Glutamatergic neuron (in vitro differentiated cells): ENCODE results near the gene MRPL21. TPM values are rescaled to one million over a fixed set of nuclear protein-coding genes. Genes with fewer than 3 reads are reported as not detected.

Experiments used
- DNase-seq: peaks from one replicate; pipeline ENCODE4 v3.0.0; 2022
- H3K27ac Mint-ChIP-seq: one replicate; pipeline ENCODE4 v1.8.0; 2020; ENCODE audit warnings: mild to moderate bottlenecking, mixed read lengths, inconsistent platforms; ENCODE audit not compliant: unreplicated experiment
- H3K27me3 Mint-ChIP-seq: one replicate; pipeline ENCODE4 v1.8.0; 2020; ENCODE audit warnings: mild to moderate bottlenecking, moderate library complexity, mixed read lengths, inconsistent platforms; ENCODE audit not compliant: unreplicated experiment
- H3K36me3 Mint-ChIP-seq: one replicate; pipeline ENCODE4 v1.8.0; 2020; ENCODE audit warnings: mild to moderate bottlenecking, mixed read lengths, inconsistent platforms; ENCODE audit not compliant: unreplicated experiment
- H3K4me1 Mint-ChIP-seq: one replicate; pipeline ENCODE4 v1.8.0; 2020; ENCODE audit warnings: mild to moderate bottlenecking, low read depth, mixed read lengths, inconsistent platforms; ENCODE audit not compliant: unreplicated experiment
- H3K4me3 Mint-ChIP-seq: one replicate; pipeline ENCODE4 v1.8.0; 2020; ENCODE audit warnings: mild to moderate bottlenecking, mixed read lengths, inconsistent platforms; ENCODE audit not compliant: unreplicated experiment
- H3K9me3 Mint-ChIP-seq: one replicate; pipeline ENCODE4 v1.8.0; 2020; ENCODE audit warnings: mild to moderate bottlenecking, moderate library complexity, mixed read lengths, inconsistent platforms; ENCODE audit not compliant: unreplicated experiment
- total RNA-seq: library from RNA; stranded (reverse); fragmentation: NEBNext Ultra II Directional; extraction: Animal tissue kit (Norgen Biotek cat#: 25700); gene quantifications from one replicate; pipeline ENCODE4 v1.2.1, GENCODE V29; 2021; ENCODE audit not compliant: unreplicated experiment
- TF ChIP-seq, protein P1 (sequence below): fragments of 200-600 bp; sonication (generic); IDR thresholded peaks from one replicate; pipeline ENCODE4 v1.5.0; 2021; ENCODE audit not compliant: partially characterized antibody, unreplicated experiment

The MRPL21 gene
- total RNA-seq, 1 donor from 2014 or later, result 54.3 TPM

DNA sequence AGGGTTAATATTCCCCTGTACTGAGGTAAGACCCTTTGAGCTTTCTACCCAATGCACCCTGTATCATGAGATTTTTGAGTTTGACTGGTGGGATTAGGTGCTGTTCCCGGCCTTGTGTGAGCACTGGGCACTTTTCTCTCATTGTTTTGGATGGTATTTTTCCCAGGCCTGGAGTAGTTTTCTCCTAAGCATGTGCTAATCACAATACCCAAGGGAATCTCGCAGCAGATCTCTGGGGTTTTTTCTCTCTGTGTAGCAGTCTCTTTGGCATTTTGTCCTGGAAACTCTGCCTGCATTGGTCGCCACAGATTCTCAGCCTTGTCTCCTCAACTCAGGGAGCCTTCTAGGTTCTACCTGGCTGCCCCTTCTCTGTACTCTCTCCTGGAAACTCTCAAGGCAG lies 20.0 kb upstream of the MRPL21 start:
- Mint-ChIP-seq H3K36me3 (peaks cover 39% of the 10 kb centered on the region), H3K27ac (no peak overlapping the region), H3K27me3 (no peaks in the 10 kb centered on the region), H3K4me3 (no peak overlapping the region), H3K4me1 (peaks cover 4% of the 10 kb centered on the region), H3K9me3 (peaks cover 7% of the 10 kb centered on the region)
- DNase-seq, result no peak
- TF ChIP-seq, protein P1, sequence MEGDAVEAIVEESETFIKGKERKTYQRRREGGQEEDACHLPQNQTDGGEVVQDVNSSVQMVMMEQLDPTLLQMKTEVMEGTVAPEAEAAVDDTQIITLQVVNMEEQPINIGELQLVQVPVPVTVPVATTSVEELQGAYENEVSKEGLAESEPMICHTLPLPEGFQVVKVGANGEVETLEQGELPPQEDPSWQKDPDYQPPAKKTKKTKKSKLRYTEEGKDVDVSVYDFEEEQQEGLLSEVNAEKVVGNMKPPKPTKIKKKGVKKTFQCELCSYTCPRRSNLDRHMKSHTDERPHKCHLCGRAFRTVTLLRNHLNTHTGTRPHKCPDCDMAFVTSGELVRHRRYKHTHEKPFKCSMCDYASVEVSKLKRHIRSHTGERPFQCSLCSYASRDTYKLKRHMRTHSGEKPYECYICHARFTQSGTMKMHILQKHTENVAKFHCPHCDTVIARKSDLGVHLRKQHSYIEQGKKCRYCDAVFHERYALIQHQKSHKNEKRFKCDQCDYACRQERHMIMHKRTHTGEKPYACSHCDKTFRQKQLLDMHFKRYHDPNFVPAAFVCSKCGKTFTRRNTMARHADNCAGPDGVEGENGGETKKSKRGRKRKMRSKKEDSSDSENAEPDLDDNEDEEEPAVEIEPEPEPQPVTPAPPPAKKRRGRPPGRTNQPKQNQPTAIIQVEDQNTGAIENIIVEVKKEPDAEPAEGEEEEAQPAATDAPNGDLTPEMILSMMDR, result no peak

DNA sequence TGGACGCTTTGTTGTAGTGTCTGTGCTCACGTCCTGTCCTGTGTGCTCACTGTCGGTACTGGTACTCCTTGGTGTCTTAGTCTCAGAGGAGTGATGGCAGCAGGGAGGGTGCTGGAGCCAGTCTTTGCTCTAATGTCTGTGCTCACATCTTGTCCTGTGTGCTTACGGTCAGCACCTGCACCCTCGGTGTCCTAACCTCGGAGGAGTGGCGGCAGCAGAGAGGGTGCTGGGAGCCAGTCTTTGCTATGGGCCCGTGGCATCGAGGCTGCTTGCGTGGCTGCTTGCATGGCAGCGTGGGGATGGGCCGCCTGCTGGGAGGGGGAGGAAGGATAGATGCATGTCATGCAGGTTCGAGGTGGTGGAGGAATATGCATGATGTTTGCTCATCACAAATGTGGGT lies 12.8 kb upstream of the MRPL21 start:
- Mint-ChIP-seq H3K36me3 (no peaks in the 10 kb centered on the region), H3K4me3 (no peak overlapping the region), H3K27ac (no peak overlapping the region), H3K27me3 (no peaks in the 10 kb centered on the region), H3K9me3 (no peaks in the 10 kb centered on the region), H3K4me1 (no peaks in the 10 kb centered on the region)
- TF ChIP-seq, protein P1, result no peak
- DNase-seq, result no peak

DNA sequence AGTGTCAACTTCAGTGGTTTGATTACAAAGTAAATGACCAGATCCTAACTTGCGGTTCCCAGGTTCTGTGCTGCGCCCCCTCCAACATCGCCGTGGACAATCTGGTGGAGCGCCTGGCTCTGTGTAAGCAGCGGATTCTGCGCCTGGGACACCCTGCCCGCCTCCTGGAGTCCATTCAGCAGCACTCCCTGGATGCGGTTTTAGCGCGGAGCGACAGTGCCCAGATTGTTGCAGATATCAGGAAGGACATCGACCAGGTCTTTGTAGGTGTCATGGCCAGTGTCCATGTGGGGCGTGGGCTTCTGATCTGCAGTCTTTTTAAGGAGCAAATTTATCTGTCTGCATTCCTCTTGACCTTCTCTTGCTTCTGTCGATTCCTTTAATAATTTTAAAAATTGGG lies 11.1 kb upstream of the MRPL21 start:
- Mint-ChIP-seq H3K27me3 (no peaks in the 10 kb centered on the region), H3K36me3 (no peaks in the 10 kb centered on the region)

DNA sequence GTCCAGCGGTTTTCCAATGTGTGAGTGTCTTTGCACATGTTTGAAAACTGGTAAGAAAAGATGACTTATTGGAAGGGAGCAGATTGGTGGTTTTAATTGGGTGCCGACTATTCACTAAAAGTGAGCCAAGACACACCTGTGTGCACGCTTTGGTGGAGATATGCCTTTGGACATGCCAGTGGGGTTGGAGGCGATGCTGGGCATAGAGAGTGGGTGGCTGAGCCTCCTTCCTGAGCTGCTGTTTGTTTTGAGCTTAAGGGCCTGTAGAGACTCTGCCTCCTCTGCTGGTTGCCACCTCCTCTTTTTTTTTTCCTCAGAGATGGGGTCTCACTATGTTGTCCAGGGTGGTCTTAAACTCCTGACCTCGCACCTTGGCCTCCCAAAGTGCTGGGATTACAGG lies 9.6 kb upstream of the MRPL21 start:
- Mint-ChIP-seq H3K4me1 (no peaks in the 10 kb centered on the region), H3K27ac (no peak overlapping the region), H3K9me3 (no peaks in the 10 kb centered on the region), H3K4me3 (no peak overlapping the region), H3K36me3 (no peaks in the 10 kb centered on the region), H3K27me3 (no peaks in the 10 kb centered on the region)
- TF ChIP-seq, protein P1, result no peak
- DNase-seq, result no peak

More for the DNA sequence above, 11.1 kb upstream of the MRPL21 start:
- Mint-ChIP-seq H3K27ac (no peak overlapping the region), H3K9me3 (no peaks in the 10 kb centered on the region), H3K4me1 (no peaks in the 10 kb centered on the region), H3K4me3 (no peak overlapping the region)
- DNase-seq, result no peak
- TF ChIP-seq, protein P1, result no peak

DNA sequence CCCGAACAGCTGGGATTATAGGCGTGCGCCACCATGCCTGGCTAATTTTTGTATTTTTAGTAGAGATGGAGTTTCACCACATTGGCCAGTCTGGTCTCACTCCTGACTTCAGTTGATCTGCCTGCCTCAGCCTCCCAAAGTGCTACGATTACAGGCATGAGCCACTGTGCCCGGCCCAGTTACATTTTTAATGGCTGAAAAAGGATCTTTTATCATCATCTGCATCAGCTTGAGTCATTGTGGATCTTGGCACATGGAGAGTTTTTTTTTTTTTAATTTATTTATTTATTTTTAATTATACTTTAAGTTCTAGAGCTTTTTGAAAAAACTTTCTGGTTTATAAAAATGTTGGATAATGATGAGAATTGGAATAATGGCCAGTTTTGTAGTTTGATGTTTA lies 8.6 kb upstream of the MRPL21 start:
- TF ChIP-seq, protein P1, result no peak
- H3K9me3 Mint-ChIP-seq, result no peaks in the 10 kb centered on the region
- H3K27me3 Mint-ChIP-seq, result no peaks in the 10 kb centered on the region
- no peaks in the 10 kb centered on the region for H3K36me3 Mint-ChIP-seq
- no peak overlapping the region for H3K27ac Mint-ChIP-seq
- no peaks in the 10 kb centered on the region for H3K4me1 Mint-ChIP-seq
- no peak for DNase-seq
- H3K4me3 Mint-ChIP-seq, result no peak overlapping the region
